ENCODE measurements around the gene HNRNPD.

DNA sequence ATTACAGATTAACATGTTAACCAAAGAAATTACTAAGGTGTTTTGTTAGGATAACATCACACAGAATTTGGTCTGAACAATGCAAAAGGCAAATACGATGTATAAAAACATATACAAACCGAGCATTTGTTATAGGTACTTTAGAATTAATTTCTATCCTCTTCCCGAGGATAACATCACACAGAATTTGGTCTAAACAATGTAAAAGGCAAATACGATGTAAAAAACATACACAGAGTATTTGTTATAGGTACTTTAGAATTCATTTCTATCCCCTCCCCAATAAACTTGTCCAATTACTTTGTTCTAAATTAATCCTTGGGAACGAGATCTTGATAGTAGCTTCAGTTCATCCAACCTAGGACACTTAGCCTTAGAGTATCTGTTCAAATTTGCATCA is 48.8 kb upstream of the HNRNPD start:
- TF ChIP-seq POLR2A (IDR thresholded peaks at IDR 0.05) = no peak
- TF ChIP-seq, protein P1, sequence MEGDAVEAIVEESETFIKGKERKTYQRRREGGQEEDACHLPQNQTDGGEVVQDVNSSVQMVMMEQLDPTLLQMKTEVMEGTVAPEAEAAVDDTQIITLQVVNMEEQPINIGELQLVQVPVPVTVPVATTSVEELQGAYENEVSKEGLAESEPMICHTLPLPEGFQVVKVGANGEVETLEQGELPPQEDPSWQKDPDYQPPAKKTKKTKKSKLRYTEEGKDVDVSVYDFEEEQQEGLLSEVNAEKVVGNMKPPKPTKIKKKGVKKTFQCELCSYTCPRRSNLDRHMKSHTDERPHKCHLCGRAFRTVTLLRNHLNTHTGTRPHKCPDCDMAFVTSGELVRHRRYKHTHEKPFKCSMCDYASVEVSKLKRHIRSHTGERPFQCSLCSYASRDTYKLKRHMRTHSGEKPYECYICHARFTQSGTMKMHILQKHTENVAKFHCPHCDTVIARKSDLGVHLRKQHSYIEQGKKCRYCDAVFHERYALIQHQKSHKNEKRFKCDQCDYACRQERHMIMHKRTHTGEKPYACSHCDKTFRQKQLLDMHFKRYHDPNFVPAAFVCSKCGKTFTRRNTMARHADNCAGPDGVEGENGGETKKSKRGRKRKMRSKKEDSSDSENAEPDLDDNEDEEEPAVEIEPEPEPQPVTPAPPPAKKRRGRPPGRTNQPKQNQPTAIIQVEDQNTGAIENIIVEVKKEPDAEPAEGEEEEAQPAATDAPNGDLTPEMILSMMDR (IDR thresholded peaks at IDR 0.05) = no peak

Measured in Peyer's patch (tissue), 4 donors.